Suprapubic skin (tissue), 4 donors: ENCODE results near the gene LZTS2. TPM values are rescaled to one million over a fixed set of nuclear protein-coding genes. Genes with fewer than 3 reads are reported as not detected.

ENCODE experiments used
- DNase-seq, 2 donors: peaks; one replicate each; pipeline ENCODE4 v3.0.0-alpha.2; 2019; ENCODE audit warnings: low spot score in 2 of 2
- H3K27ac ChIP-seq: fragments of 200-600 bp; sonication (generic); one replicate; pipeline ENCODE4 v1.5.1; 2019
- H3K27me3 ChIP-seq: fragments of 200-600 bp; sonication (generic); one replicate; pipeline ENCODE4 v1.5.1; 2019
- H3K36me3 ChIP-seq: fragments of 200-600 bp; sonication (generic); one replicate; pipeline ENCODE4 v1.5.1; 2019
- H3K4me1 ChIP-seq: fragments of 200-600 bp; sonication (generic); one replicate; pipeline ENCODE4 v1.5.1; 2019
- H3K4me3 ChIP-seq: fragments of 200-600 bp; sonication (generic); one replicate; pipeline ENCODE4 v1.5.1; 2019; ENCODE audit warnings: mild to moderate bottlenecking
- H3K9me3 ChIP-seq: fragments of 200-600 bp; sonication (generic); one replicate; pipeline ENCODE4 v1.5.1; 2019
- CTCF ChIP-seq, 2 donors: fragments of 200-600 bp in 1 of 2; fragments of 450-650 bp in 1 of 2; sonication (generic) in 1 of 2; IDR thresholded peaks; one replicate each; pipeline ENCODE4 v1.5.1; 2016 to 2019; ENCODE audit warnings: antibody characterized with exemption in 2 of 2, mild to moderate bottlenecking in 1 of 2, moderate library complexity in 1 of 2
- EP300 ChIP-seq: sonication (generic); formaldehyde crosslinking; IDR thresholded peaks from one replicate; pipeline ENCODE4 v1.6.1; 2017; ENCODE audit warnings: antibody characterized with exemption
- POLR2A ChIP-seq, 2 donors: fragments of 450-650 bp; IDR thresholded peaks; one replicate each; pipeline ENCODE4 v1.6.1; 2017; ENCODE audit warnings: antibody characterized with exemption in 2 of 2, mild to moderate bottlenecking in 2 of 2, moderate library complexity in 2 of 2
- POLR2AphosphoS5 ChIP-seq, 3 donors: sonication (generic); formaldehyde crosslinking; IDR thresholded peaks; one replicate each; pipeline ENCODE4 v1.6.1; 2017; ENCODE audit warnings: antibody characterized with exemption in 3 of 3
- WGBS: methylation state at CpG from one replicate; pipeline ENCODE4 v1.1.5; 2018; 5-methylcytosine and 5-hydroxymethylcytosine counted together
- total RNA-seq, 4 donors: library from RNA; depleted of rRNA; stranded (reverse); fragments of >200 nt; gene quantifications; one replicate each; pipeline ENCODE4 v1.1.0, GENCODE V29; 2016

Gene LZTS2
- total RNA-seq, 4 donors from 2014 or later = 51.9 to 88.8 (median 61.2) TPM

GRCh38 chr10:101055411-101055810, 55.8 kb downstream of the LZTS2 start:
- DNase-seq = no peak
- Histone ChIP-seq H3K4me1 (peaks cover 14% of the 10 kb centered on the region), H3K27ac (no peak overlapping the region), H3K9me3 (no peaks in the 10 kb centered on the region), H3K27me3 (peaks cover 6% of the 10 kb centered on the region), H3K4me3 (no peak overlapping the region), H3K36me3 (no peaks in the 10 kb centered on the region)
- 94% methylated on average over 4 of the region's 4 CpGs for WGBS
- TF ChIP-seq POLR2A (IDR thresholded peaks at IDR 0.05) (no peak), POLR2AphosphoS5 (IDR thresholded peaks at IDR 0.05) (no peak), CTCF (IDR thresholded peaks at IDR 0.05) (no peak), EP300 (no peak)

- Histone ChIP-seq H3K4me1 (peaks cover 15% of the 10 kb centered on the region), H3K27ac (no peak overlapping the region), H3K27me3 (no peaks in the 10 kb centered on the region), H3K4me3 (no peak overlapping the region), H3K36me3 (no peaks in the 10 kb centered on the region), H3K9me3 (no peaks in the 10 kb centered on the region)
- TF ChIP-seq POLR2AphosphoS5 (IDR thresholded peaks at IDR 0.05) (no peak), EP300 (no peak), CTCF (IDR thresholded peaks at IDR 0.05) (no peak), POLR2A (IDR thresholded peaks at IDR 0.05) (no peak)
- no peak for DNase-seq
- 96% methylated on average over 4 of the region's 4 CpGs for WGBS
These were observed 57.0 kb downstream of the LZTS2 start for GRCh38 chr10:101056365-101057151.

Other genes starting within 250 kb of the LZTS2 start
- gene SLF2, start 86.8 kb upstream of the LZTS2 start, total RNA-seq = 10 to 100 TPM; 11.6 to 41.4 (median 15.6) TPM
- gene SEMA4G, start 30.3 kb upstream of the LZTS2 start, total RNA-seq = 10 to 100 TPM; 19.2 to 36.3 (median 30.1) TPM
- gene MRPL43, start 12.3 kb upstream of the LZTS2 start, total RNA-seq = 10 to 100 TPM; 54.2 to 89.1 (median 62.7) TPM
- gene TWNK, start 12.3 kb upstream of the LZTS2 start, total RNA-seq = 1 to 10 TPM; 7.6 to 9.0 (median 8.1) TPM
- 1 to 10 TPM; 1.2 to 6.0 (median 1.8) TPM for gene PDZD7, start 31.3 kb downstream of the LZTS2 start, total RNA-seq
- gene SFXN3, start 31.4 kb downstream of the LZTS2 start, total RNA-seq = 100 to 1,000 TPM in 1 of 4 donors, 10 to 100 TPM in 3; 57.6 to 296 (median 74.3) TPM
- gene KAZALD1, start 62.2 kb downstream of the LZTS2 start, total RNA-seq = 1 to 10 TPM; 1.6 to 4.2 (median 2.5) TPM
- not detected for gene TLX1, start 131.5 kb downstream of the LZTS2 start, total RNA-seq
- not detected for gene LBX1, start 229.7 kb downstream of the LZTS2 start, total RNA-seq